Measurements from ENCODE around the gene GNG13. TPM values are rescaled to one million over a fixed set of nuclear protein-coding genes. Genes with fewer than 3 reads are reported as not detected.

GNG13 gene
- total RNA-seq, 1 donor from 2014 or later = not detected

GRCh38 chr16:814974-815373 is 14.4 kb upstream of the GNG13 start:
- no peak for TF ChIP-seq CTCF (conservative IDR thresholded peaks at IDR 0.05)
- Mint-ChIP-seq H3K27me3 (ENCODE audit: low read depth) (peaks cover 44% of the 10 kb centered on the region), H3K27ac (ENCODE audit: unreplicated experiment) (no peak overlapping the region), H3K36me3 (ENCODE audit: low read depth) (no peaks in the 10 kb centered on the region), H3K4me1 (peaks cover 4% of the 10 kb centered on the region), H3K4me3 (no peak overlapping the region), H3K9me3 (no peaks in the 10 kb centered on the region)
- no peak for DNase-seq (ENCODE audit: low read depth, low spot score)

GRCh38 chr16:813916-814412 is 13.4 kb upstream of the GNG13 start:
- H3K27ac Mint-ChIP-seq (ENCODE audit: unreplicated experiment) = no peak overlapping the region
- H3K9me3 Mint-ChIP-seq = no peaks in the 10 kb centered on the region
- no peak for DNase-seq (ENCODE audit: low read depth, low spot score)
- H3K4me3 Mint-ChIP-seq = no peak overlapping the region
- H3K27me3 Mint-ChIP-seq (ENCODE audit: low read depth) = peaks cover 47% of the 10 kb centered on the region
- H3K36me3 Mint-ChIP-seq (ENCODE audit: low read depth) = no peaks in the 10 kb centered on the region
- H3K4me1 Mint-ChIP-seq = peaks cover 4% of the 10 kb centered on the region
- TF ChIP-seq CTCF (conservative IDR thresholded peaks at IDR 0.05) = peak; percentile 7

- no peak overlapping the region for H3K27ac Mint-ChIP-seq (ENCODE audit: unreplicated experiment)
- peak overlapping the region; percentile 57 for H3K4me3 Mint-ChIP-seq
- H3K36me3 Mint-ChIP-seq (ENCODE audit: low read depth) = no peaks in the 10 kb centered on the region
- H3K9me3 Mint-ChIP-seq = no peaks in the 10 kb centered on the region
- H3K27me3 Mint-ChIP-seq (ENCODE audit: low read depth) = peaks cover 53% of the 10 kb centered on the region
- peak; percentile 70 for DNase-seq (ENCODE audit: low read depth, low spot score)
- H3K4me1 Mint-ChIP-seq = peaks cover 4% of the 10 kb centered on the region
- peak; percentile 79 for TF ChIP-seq CTCF (conservative IDR thresholded peaks at IDR 0.05)
Observed at GRCh38 chr16:813204-813915, 12.8 kb upstream of the GNG13 start.

- Mint-ChIP-seq H3K9me3 (peaks cover 2% of the 10 kb centered on the region), H3K27ac (ENCODE audit: unreplicated experiment) (peak overlapping the region; percentile 71), H3K27me3 (ENCODE audit: low read depth) (peaks cover 70% of the 10 kb centered on the region), H3K4me1 (peaks cover 5% of the 10 kb centered on the region), H3K4me3 (peak overlapping the region; percentile 93), H3K36me3 (ENCODE audit: low read depth) (peaks cover 3% of the 10 kb centered on the region)
- TF ChIP-seq CTCF (conservative IDR thresholded peaks at IDR 0.05) = no peak
- DNase-seq (ENCODE audit: low read depth, low spot score) = no peak
Observed at GRCh38 chr16:808085-808386, 7.5 kb upstream of the GNG13 start.

- peak overlapping the region; percentile 71 for H3K27ac Mint-ChIP-seq (ENCODE audit: unreplicated experiment)
- H3K4me3 Mint-ChIP-seq = peak overlapping the region; percentile 93
- peaks cover 3% of the 10 kb centered on the region for H3K36me3 Mint-ChIP-seq (ENCODE audit: low read depth)
- no peak for TF ChIP-seq CTCF (conservative IDR thresholded peaks at IDR 0.05)
- H3K9me3 Mint-ChIP-seq = peaks cover 2% of the 10 kb centered on the region
- H3K27me3 Mint-ChIP-seq (ENCODE audit: low read depth) = peaks cover 71% of the 10 kb centered on the region
- peak; percentile 72 for DNase-seq (ENCODE audit: low read depth, low spot score)
- peaks cover 5% of the 10 kb centered on the region for H3K4me1 Mint-ChIP-seq
Observed at GRCh38 chr16:807347-808084, 7.0 kb upstream of the GNG13 start.
